ENCODE data around the gene RBMX.

The RBMX gene

DNA sequence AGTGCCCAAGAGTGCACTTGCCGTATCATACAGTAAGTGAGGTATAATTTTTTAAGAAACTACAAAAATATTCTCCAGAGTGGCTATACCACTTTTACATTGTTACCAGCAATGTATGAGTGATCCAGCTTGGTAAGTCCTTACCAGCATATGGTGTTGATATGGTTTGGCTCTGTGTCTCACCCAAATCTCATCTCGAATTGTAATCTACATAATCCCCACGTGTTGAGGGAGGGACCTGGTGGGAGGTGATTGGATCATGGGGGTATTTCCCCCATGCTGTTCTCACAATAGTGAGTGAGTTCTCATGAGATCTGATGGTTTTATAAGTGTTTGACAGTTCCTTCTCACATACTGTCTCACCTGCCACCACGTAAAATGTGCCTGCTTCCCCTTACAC lies 44.8 kb downstream of the RBMX start:
- peak in 1 of 2 experiments; percentile 1 for DNase-seq
- no peak for TF ChIP-seq GATA1 (IDR thresholded peaks at IDR 0.05; ENCODE audit: low read depth, low read length)
- TF ChIP-seq POLR2A (IDR thresholded peaks at IDR 0.05; ENCODE audit: low read length): no peak

DNA sequence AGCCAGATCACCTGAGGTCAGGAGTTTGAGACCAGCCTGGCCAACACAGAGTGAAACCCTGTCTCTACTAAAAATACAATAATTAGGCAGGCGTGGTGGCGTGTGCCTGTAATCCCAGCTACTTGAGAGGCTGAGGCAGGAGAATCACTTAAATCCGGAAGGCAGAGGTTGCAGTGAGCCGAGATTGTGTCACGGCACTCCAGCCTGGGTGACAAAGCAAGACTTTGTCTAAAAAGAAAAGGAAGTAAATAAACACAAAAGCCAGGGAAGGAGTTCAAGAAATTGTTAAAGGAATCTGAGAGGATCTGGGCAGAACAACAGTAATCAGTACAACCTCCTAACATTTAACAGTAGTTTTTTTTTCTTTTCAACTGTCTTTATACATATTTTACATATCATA lies 51.1 kb downstream of the RBMX start:
- DNase-seq: no peak
- TF ChIP-seq POLR2A (IDR thresholded peaks at IDR 0.05; ENCODE audit: low read length) (no peak), GATA1 (IDR thresholded peaks at IDR 0.05; ENCODE audit: low read depth, low read length) (no peak)

DNA sequence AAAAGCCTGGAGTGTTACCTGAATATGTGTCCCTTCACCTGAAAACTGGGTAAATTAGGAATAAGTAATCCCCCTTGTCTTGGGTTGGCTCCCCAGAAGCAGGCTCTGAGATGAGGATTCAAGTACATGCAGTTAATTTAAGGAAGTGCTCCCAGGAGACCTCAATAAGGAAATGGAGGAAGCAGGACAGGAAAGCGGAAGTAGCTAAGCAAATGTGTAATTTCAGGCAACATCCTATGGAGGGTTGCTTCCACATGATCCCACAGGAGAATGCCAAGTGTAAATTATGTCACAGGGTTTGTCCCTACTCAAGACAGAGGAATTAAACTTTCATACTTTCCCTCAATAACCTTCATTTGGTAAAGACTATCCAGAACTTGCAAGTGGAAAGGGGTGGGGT lies 51.7 kb downstream of the RBMX start:
- TF ChIP-seq POLR2A (IDR thresholded peaks at IDR 0.05; ENCODE audit: low read length): no peak
- TF ChIP-seq GATA1 (IDR thresholded peaks at IDR 0.05; ENCODE audit: low read depth, low read length): no peak
- no peak for DNase-seq

DNA sequence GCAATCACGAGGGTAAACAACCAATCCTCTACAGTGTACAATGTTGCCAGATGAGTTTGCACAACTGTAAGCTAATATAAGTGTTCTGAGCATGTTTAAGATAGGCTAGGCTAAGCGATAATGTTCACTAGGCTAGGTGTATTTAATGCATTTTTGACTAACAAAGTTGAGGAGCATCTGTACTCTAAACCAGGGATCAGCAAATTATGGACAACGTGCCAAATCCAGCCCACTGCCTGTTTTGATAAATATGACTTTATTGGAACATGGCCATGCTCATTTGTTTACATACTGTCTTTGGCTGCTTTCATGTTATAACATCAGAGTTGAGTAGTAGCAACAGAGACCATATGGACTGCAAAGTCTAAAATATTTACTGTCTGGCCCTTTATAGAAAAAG lies 53.5 kb downstream of the RBMX start:
- no peak for TF ChIP-seq POLR2A (IDR thresholded peaks at IDR 0.05; ENCODE audit: low read length)
- TF ChIP-seq GATA1 (IDR thresholded peaks at IDR 0.05; ENCODE audit: low read depth, low read length): no peak
- no peak for DNase-seq

DNA sequence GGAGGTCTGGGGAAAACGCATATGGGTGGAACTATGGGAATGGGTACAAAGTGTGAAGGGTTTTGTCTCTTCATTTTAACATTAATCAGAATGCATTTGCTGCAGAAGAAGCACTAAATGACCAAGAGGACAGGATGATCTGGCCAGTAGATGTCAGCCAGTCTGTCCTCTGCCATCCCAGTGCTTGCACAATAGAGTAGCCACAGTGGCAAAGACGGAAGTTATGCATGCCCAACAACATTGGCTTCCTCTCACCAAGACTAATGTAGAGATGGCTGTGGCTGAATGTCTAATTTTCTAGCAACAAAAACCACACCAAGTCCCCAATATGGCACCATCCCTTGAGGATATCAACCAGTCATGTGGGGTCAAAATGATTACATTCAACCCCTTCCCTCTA lies 54.8 kb downstream of the RBMX start:
- DNase-seq: no peak
- TF ChIP-seq POLR2A (IDR thresholded peaks at IDR 0.05; ENCODE audit: low read length) (no peak), GATA1 (IDR thresholded peaks at IDR 0.05; ENCODE audit: low read depth, low read length) (no peak)
